ENCODE data around the gene IL4R. TPM values are rescaled to one million over a fixed set of nuclear protein-coding genes. Genes with fewer than 3 reads are reported as not detected.

Gene IL4R
- total RNA-seq, 1 experiment from 2014 or later: 25.1 TPM

GRCh38 chr16:27345201-27345600 is 31.4 kb downstream of the IL4R start:
- Histone ChIP-seq H2AFZ (ENCODE audit: low read length) (no peak overlapping the region), H3K9me2 (replicated peaks; ENCODE audit: low read length) (no peaks in the 10 kb centered on the region), H3F3A (ENCODE audit: low read length, unreplicated experiment) (no peaks in the 10 kb centered on the region), H3K4me3 (ENCODE audit: low read length) (no peak overlapping the region), H3K27me3 (ENCODE audit: low read length) (no peaks in the 10 kb centered on the region), H3K36me3 (ENCODE audit: low read depth, low read length) (peaks cover 8% of the 10 kb centered on the region), H3K79me2 (ENCODE audit: low read length) (no peaks in the 10 kb centered on the region), H3K4me2 (ENCODE audit: low read length) (no peak overlapping the region), H3K9ac (ENCODE audit: low read length) (no peak overlapping the region), H4K20me1 (ENCODE audit: low read length) (no peaks in the 10 kb centered on the region), H3K27ac (ENCODE audit: low read length) (no peak overlapping the region), H3K4me1 (ENCODE audit: insufficient read depth, low read length) (no peaks in the 10 kb centered on the region), H3K9me3 (ENCODE audit: low read length) (no peaks in the 10 kb centered on the region)
- ATAC-seq (no peak), DNase-seq (no peak)
- ChIA-PET POLR2A (ENCODE audit: unreplicated experiment) (no interaction called here), CTCF (no interaction called here)
- BruUV-seq (replicated peaks): no TSS peak
- intact Hi-C loops (cut with micrococcal nuclease): no loop called here
- TF ChIP-seq EZH2phosphoT487 (IDR thresholded peaks at IDR 0.05; ENCODE audit: borderline replicate concordance, low read length) (no peak), CTCF (conservative IDR thresholded peaks at IDR 0.05; ENCODE audit: low read depth, low read length) (no peak), EZH2 (IDR thresholded peaks at IDR 0.05; ENCODE audit: low read length, unreplicated experiment) (no peak)

GRCh38 chr16:27346819-27347218 is 33.0 kb downstream of the IL4R start:
- no peak overlapping the region for H3K4me3 ChIP-seq (ENCODE audit: low read length)
- no peaks in the 10 kb centered on the region for H3K9me3 ChIP-seq (ENCODE audit: low read length)
- no peak overlapping the region for H2AFZ ChIP-seq (ENCODE audit: low read length)
- H3K27me3 ChIP-seq (ENCODE audit: low read length): no peaks in the 10 kb centered on the region
- POLR2A ChIA-PET (ENCODE audit: unreplicated experiment): no interaction called here
- no peak for ATAC-seq
- TF ChIP-seq EZH2phosphoT487 (IDR thresholded peaks at IDR 0.05; ENCODE audit: borderline replicate concordance, low read length) (no peak), CTCF (conservative IDR thresholded peaks at IDR 0.05; ENCODE audit: low read depth, low read length) (no peak), EZH2 (IDR thresholded peaks at IDR 0.05; ENCODE audit: low read length, unreplicated experiment) (no peak)
- H3K4me1 ChIP-seq (ENCODE audit: insufficient read depth, low read length): no peaks in the 10 kb centered on the region
- H3K36me3 ChIP-seq (ENCODE audit: low read depth, low read length): peaks cover 12% of the 10 kb centered on the region
- CTCF ChIA-PET: no interaction called here
- no peak overlapping the region for H3K27ac ChIP-seq (ENCODE audit: low read length)
- H4K20me1 ChIP-seq (ENCODE audit: low read length): no peaks in the 10 kb centered on the region
- no peaks in the 10 kb centered on the region for H3K79me2 ChIP-seq (ENCODE audit: low read length)
- H3K9me2 ChIP-seq (replicated peaks; ENCODE audit: low read length): no peaks in the 10 kb centered on the region
- DNase-seq: no peak
- no TSS peak for BruUV-seq (replicated peaks)
- intact Hi-C loops (cut with micrococcal nuclease): no loop called here
- no peaks in the 10 kb centered on the region for H3F3A ChIP-seq (ENCODE audit: low read length, unreplicated experiment)
- H3K4me2 ChIP-seq (ENCODE audit: low read length): no peak overlapping the region
- no peak overlapping the region for H3K9ac ChIP-seq (ENCODE audit: low read length)

- Histone ChIP-seq H3F3A (ENCODE audit: low read length, unreplicated experiment) (no peaks in the 10 kb centered on the region), H3K27ac (ENCODE audit: low read length) (no peak overlapping the region), H3K4me2 (ENCODE audit: low read length) (no peak overlapping the region), H3K9me3 (ENCODE audit: low read length) (no peaks in the 10 kb centered on the region), H3K9me2 (replicated peaks; ENCODE audit: low read length) (no peaks in the 10 kb centered on the region), H3K4me1 (ENCODE audit: insufficient read depth, low read length) (no peaks in the 10 kb centered on the region), H4K20me1 (ENCODE audit: low read length) (no peaks in the 10 kb centered on the region), H3K36me3 (ENCODE audit: low read depth, low read length) (peaks cover 10% of the 10 kb centered on the region), H2AFZ (ENCODE audit: low read length) (no peak overlapping the region), H3K4me3 (ENCODE audit: low read length) (no peak overlapping the region), H3K79me2 (ENCODE audit: low read length) (no peaks in the 10 kb centered on the region), H3K9ac (ENCODE audit: low read length) (no peak overlapping the region), H3K27me3 (ENCODE audit: low read length) (no peaks in the 10 kb centered on the region)
- BruUV-seq (replicated peaks): no TSS peak
- ChIA-PET CTCF (no interaction called here), POLR2A (ENCODE audit: unreplicated experiment) (no interaction called here)
- no peak for ATAC-seq
- intact Hi-C loops (cut with micrococcal nuclease): no loop called here
- TF ChIP-seq EZH2 (IDR thresholded peaks at IDR 0.05; ENCODE audit: low read length, unreplicated experiment) (no peak), EZH2phosphoT487 (IDR thresholded peaks at IDR 0.05; ENCODE audit: borderline replicate concordance, low read length) (no peak), CTCF (conservative IDR thresholded peaks at IDR 0.05; ENCODE audit: low read depth, low read length) (no peak)
- no peak for DNase-seq
Measured at GRCh38 chr16:27347930-27348685, 34.3 kb downstream of the IL4R start.

All from PC-3 (cell line).